GM18870 (cell line): ENCODE measurements around the gene IL32.

Experiments used
- ATAC-seq: cut with Tn5 transposase; IDR thresholded peaks from one replicate; pipeline ENCODE4 v1.9.1; 2021; ENCODE audit warnings: moderate library complexity; ENCODE audit not compliant: unreplicated experiment

The IL32 gene

GRCh38 chr16:3113765-3114479 is 48.5 kb downstream of the IL32 start:
- no peak for ATAC-seq

GRCh38 chr16:3115003-3115402 is 49.6 kb downstream of the IL32 start:
- ATAC-seq, result no peak

- no peak for ATAC-seq
Observed at GRCh38 chr16:3115561-3115960, 50.1 kb downstream of the IL32 start.

- no peak for ATAC-seq
Observed at GRCh38 chr16:3118204-3118790, 52.9 kb downstream of the IL32 start.

GRCh38 chr16:3118846-3119245 is 53.4 kb downstream of the IL32 start:
- ATAC-seq, result no peak
